HepG2 (cell line): ENCODE measurements around the gene SGSH. TPM values are rescaled to one million over a fixed set of nuclear protein-coding genes. Genes with fewer than 3 reads are reported as not detected.

ENCODE experiments used
- CBX1 ChIP-seq: IDR thresholded peaks from one replicate; pipeline ENCODE4 v1.6.1; 2016; ENCODE audit warnings: antibody characterized with exemption, low read depth
- CCAR2 ChIP-seq: fragments of 200-400 bp; formaldehyde crosslinking; optimal IDR thresholded peaks from 2 replicates; pipeline ENCODE3; 2018; ENCODE audit warnings: low read depth, mild to moderate bottlenecking, low read length, moderate library complexity
- FOSL2 ChIP-seq: sonication (generic); formaldehyde crosslinking; IDR thresholded peaks from 2 replicates; pipeline ENCODE4 v1.4.0; 2020; ENCODE audit warnings: missing genetic modification reagents
- HNF4G ChIP-seq, 2 experiments: sonication (generic) in 1 of 2; formaldehyde crosslinking in 1 of 2; IDR thresholded peaks; 2 replicates each; pipeline versions ENCODE4 v1.4.0 to v1.6.1; 2011 to 2020; ENCODE audit warnings: borderline replicate concordance in 2 of 2, low read depth in 2 of 2, mild to moderate bottlenecking in 2 of 2, low read length in 1 of 2, missing genetic modification reagents in 1 of 2, moderate library complexity in 1 of 2
- KDM5A ChIP-seq: fragments of 200-600 bp; sonication (generic); IDR thresholded peaks from 2 replicates; pipeline ENCODE4 v1.7.0; 2018; ENCODE audit warnings: antibody characterized with exemption, mild to moderate bottlenecking, low read length, borderline replicate concordance
- MXD3 ChIP-seq: IDR thresholded peaks from 2 replicates; pipeline ENCODE4 v1.6.1; 2016; ENCODE audit warnings: mild to moderate bottlenecking, missing biosample characterization, missing genetic modification reagents
- NFE2 ChIP-seq: sonication (generic); formaldehyde crosslinking; IDR thresholded peaks from 2 replicates; pipeline ENCODE4 v1.4.0; 2020; ENCODE audit warnings: missing genetic modification reagents
- RFX5 ChIP-seq: IDR thresholded peaks from 2 replicates; pipeline ENCODE4 v1.6.1; 2011; ENCODE audit warnings: low read depth, low read length, improper control_type of control experiment
- SIN3B ChIP-seq: fragments of 150-350 bp; IDR thresholded peaks from 2 replicates; pipeline ENCODE4 v1.6.1; 2014; ENCODE audit warnings: low read length
- SMARCC2 ChIP-seq: fragments of 450-650 bp; IDR thresholded peaks from 2 replicates; pipeline ENCODE4 v1.6.1; 2017; ENCODE audit warnings: antibody characterized with exemption, mild to moderate bottlenecking
- TBX3 ChIP-seq: fragments of 450-650 bp; IDR thresholded peaks from 2 replicates; pipeline ENCODE4 v1.6.1; 2017; ENCODE audit warnings: antibody characterized with exemption, mild to moderate bottlenecking, inconsistent platforms, borderline replicate concordance
- XBP1 ChIP-seq: sonication (generic); formaldehyde crosslinking; IDR thresholded peaks from 2 replicates; pipeline ENCODE4 v1.5.0; 2020; ENCODE audit warnings: missing genetic modification reagents
- YEATS2 ChIP-seq: sonication (generic); formaldehyde crosslinking; IDR thresholded peaks from 2 replicates; pipeline ENCODE4 v1.4.0; 2020; ENCODE audit warnings: missing genetic modification reagents, borderline replicate concordance
- ZHX1 ChIP-seq: sonication (generic); formaldehyde crosslinking; IDR thresholded peaks from 2 replicates; pipeline ENCODE4 v1.8.1; 2022; ENCODE audit warnings: low read depth, mild to moderate bottlenecking, missing genetic modification reagents
- ZNF101 ChIP-seq: sonication (generic); formaldehyde crosslinking; IDR thresholded peaks from 2 replicates; pipeline ENCODE4 v1.4.0; 2020; ENCODE audit warnings: mild to moderate bottlenecking, low read depth, missing genetic modification reagents, borderline replicate concordance
- ZNF18 ChIP-seq: sonication (generic); formaldehyde crosslinking; IDR thresholded peaks from 2 replicates; pipeline ENCODE4 v1.8.0; 2022; ENCODE audit warnings: mild to moderate bottlenecking, missing genetic modification reagents; ENCODE audit not compliant: insufficient replicate concordance
- ZNF205 ChIP-seq: IDR thresholded peaks from 2 replicates; pipeline ENCODE4 v1.6.1; 2018; ENCODE audit warnings: missing biosample characterization, missing genetic modification reagents
- ZNF292 ChIP-seq: sonication (generic); formaldehyde crosslinking; IDR thresholded peaks from 2 replicates; pipeline ENCODE4 v1.8.1; 2022; ENCODE audit warnings: mild to moderate bottlenecking, low read depth, missing genetic modification reagents, borderline replicate concordance
- ZNF589 ChIP-seq: sonication (generic); formaldehyde crosslinking; conservative IDR thresholded peaks from 2 replicates; pipeline ENCODE4 v1.8.0; 2022; ENCODE audit warnings: mild to moderate bottlenecking, moderate library complexity, missing genetic modification reagents
- ZNF674 ChIP-seq: sonication (generic); formaldehyde crosslinking; IDR thresholded peaks from 2 replicates; pipeline ENCODE4 v1.5.0; 2020; ENCODE audit warnings: low read depth, mild to moderate bottlenecking, missing genetic modification reagents
- ZNF773 ChIP-seq: sonication (generic); formaldehyde crosslinking; IDR thresholded peaks from 2 replicates; pipeline ENCODE4 v1.4.0; 2020; ENCODE audit warnings: missing genetic modification reagents, borderline replicate concordance
- ZSCAN21 ChIP-seq: sonication (generic); formaldehyde crosslinking; IDR thresholded peaks from 2 replicates; pipeline ENCODE4 v1.8.0; 2022; ENCODE audit warnings: mild to moderate bottlenecking, missing genetic modification reagents, moderate library complexity, borderline replicate concordance
- polyA plus RNA-seq, 8 experiments: library from polyadenylated mRNA; depleted of rRNA in 3 of 8; stranded (reverse) in 7 of 8; unstranded in 1 of 8; fragments of >200 nt; fragmentation: Illumina TruSeq in 4 of 8; extraction: Trizol in 4 of 8; gene quantifications; 2 replicates each; pipeline versions ENCODE4 v1.2.1 to v1.2.3, GENCODE V29; 2011 to 2016; ENCODE audit warnings: low read depth in 4 of 8, missing spikeins in 1 of 8, mixed read lengths in 1 of 8; ENCODE audit not compliant: insufficient read depth in 1 of 8
- total RNA-seq, 5 experiments: library from RNA; depleted of rRNA; stranded (reverse); fragments of >200 nt; fragmentation: Illumina TruSeq; extraction: Trizol; gene quantifications; 2 replicates each; pipeline ENCODE4 v1.2.3, GENCODE V29; 2016; ENCODE audit warnings: low read depth in 1 of 5
- TF ChIP-seq, protein P1 (sequence below): sonication (generic); IDR thresholded peaks from 2 replicates; pipeline ENCODE4 v1.6.1; 2016; ENCODE audit warnings: low read depth, borderline replicate concordance

SGSH gene
- total and polyA plus RNA-seq, 2 of the 13 experiments (the other 11 are each of a cell fraction or from before 2014, with no cell fraction given): 12.2 to 17.6 TPM

GRCh38 chr17:80261159-80261894, 41.2 kb upstream of the SGSH start (continued):
- no peak for TF ChIP-seq SMARCC2
- TF ChIP-seq CBX1: peak; percentile 11
- no peak for TF ChIP-seq ZHX1 (CRISPR knock-in tag)
- peak; percentile 51; the same call in 1 of the 2 replicates for TF ChIP-seq ZNF773
- no peak; the same call in 1 of the 2 replicates for TF ChIP-seq ZNF589 (CRISPR knock-in tag)
- peak; percentile 42; the same call in 1 of the 2 replicates for TF ChIP-seq ZNF101 (CRISPR knock-in tag)
- TF ChIP-seq NFE2 (CRISPR knock-in tag): no peak
- no peak for TF ChIP-seq TBX3
- no peak for TF ChIP-seq MXD3 (CRISPR knock-in tag)
- TF ChIP-seq SIN3B: no peak
- TF ChIP-seq YEATS2 (CRISPR knock-in tag): peak; percentile 80
- no peak for TF ChIP-seq KDM5A
- no peak for TF ChIP-seq ZNF18
- TF ChIP-seq HNF4G (IDR thresholded peaks at IDR 0.05; ENCODE audit: borderline replicate concordance, low read depth, low read length): peak; percentile 68; the same call in 1 of the 2 replicates
- TF ChIP-seq HNF4G (CRISPR knock-in tag; IDR thresholded peaks at IDR 0.05; ENCODE audit: borderline replicate concordance, low read depth): no peak; the same call in 1 of the 2 replicates
- no peak for TF ChIP-seq XBP1 (CRISPR knock-in tag)
- no peak for TF ChIP-seq ZNF674 (CRISPR knock-in tag)
- peak; percentile 68; the same call in 1 of the 2 replicates for TF ChIP-seq ZNF292 (CRISPR knock-in tag)
- TF ChIP-seq ZNF205 (CRISPR knock-in tag): peak; percentile 47; the same call in 1 of the 2 replicates
- no peak for TF ChIP-seq RFX5
- peak; percentile 54; the same call in 1 of the 2 replicates for TF ChIP-seq ZSCAN21 (CRISPR knock-in tag)
- peak; percentile 82 for TF ChIP-seq FOSL2 (CRISPR knock-in tag)
- TF ChIP-seq CCAR2: peak; percentile 91
- TF ChIP-seq, protein P1, sequence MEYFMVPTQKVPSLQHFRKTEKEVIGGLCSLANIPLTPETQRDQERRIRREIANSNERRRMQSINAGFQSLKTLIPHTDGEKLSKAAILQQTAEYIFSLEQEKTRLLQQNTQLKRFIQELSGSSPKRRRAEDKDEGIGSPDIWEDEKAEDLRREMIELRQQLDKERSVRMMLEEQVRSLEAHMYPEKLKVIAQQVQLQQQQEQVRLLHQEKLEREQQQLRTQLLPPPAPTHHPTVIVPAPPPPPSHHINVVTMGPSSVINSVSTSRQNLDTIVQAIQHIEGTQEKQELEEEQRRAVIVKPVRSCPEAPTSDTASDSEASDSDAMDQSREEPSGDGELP: peak; percentile 69; the same call in 1 of the 2 replicates
